Measurements from ENCODE around the gene TSR2.

The TSR2 gene

DNA sequence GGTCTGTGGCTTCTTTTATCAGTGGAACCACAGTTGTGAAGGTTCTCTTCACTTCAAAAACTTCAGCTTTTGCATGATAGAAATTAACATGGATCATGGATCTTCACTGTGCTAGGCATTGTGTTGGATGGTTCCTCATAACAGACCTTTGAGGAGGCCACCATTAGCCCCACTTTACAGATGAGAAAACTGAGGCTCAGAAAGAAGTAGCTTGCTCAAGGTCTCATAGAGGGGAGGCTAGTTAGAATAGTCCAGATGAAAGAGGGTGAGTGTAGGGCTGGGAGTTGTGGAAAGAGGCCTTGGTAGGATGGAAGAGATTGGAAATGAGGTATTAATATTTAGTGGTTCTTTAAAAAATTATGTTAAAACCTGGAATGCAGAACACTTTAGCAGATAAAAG is 2.6 kb downstream of the TSR2 start (continued):
- TF ChIP-seq, protein P1, sequence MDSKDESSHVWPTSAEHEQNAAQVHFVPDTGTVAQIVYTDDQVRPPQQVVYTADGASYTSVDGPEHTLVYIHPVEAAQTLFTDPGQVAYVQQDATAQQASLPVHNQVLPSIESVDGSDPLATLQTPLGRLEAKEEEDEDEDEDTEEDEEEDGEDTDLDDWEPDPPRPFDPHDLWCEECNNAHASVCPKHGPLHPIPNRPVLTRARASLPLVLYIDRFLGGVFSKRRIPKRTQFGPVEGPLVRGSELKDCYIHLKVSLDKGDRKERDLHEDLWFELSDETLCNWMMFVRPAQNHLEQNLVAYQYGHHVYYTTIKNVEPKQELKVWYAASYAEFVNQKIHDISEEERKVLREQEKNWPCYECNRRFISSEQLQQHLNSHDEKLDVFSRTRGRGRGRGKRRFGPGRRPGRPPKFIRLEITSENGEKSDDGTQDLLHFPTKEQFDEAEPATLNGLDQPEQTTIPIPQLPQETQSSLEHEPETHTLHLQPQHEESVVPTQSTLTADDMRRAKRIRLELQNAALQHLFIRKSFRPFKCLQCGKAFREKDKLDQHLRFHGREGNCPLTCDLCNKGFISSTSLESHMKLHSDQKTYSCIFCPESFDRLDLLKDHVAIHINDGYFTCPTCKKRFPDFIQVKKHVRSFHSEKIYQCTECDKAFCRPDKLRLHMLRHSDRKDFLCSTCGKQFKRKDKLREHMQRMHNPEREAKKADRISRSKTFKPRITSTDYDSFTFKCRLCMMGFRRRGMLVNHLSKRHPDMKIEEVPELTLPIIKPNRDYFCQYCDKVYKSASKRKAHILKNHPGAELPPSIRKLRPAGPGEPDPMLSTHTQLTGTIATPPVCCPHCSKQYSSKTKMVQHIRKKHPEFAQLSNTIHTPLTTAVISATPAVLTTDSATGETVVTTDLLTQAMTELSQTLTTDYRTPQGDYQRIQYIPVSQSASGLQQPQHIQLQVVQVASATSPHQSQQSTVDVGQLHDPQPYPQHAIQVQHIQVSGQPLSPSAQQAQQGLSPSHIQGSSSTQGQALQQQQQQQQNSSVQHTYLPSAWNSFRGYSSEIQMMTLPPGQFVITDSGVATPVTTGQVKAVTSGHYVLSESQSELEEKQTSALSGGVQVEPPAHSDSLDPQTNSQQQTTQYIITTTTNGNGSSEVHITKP (tag by site-specific recombination; IDR thresholded peaks at IDR 0.05): no peak
- TF ChIP-seq ZNF529 (tag by site-specific recombination; IDR thresholded peaks at IDR 0.05; ENCODE audit: insufficient replicate concordance) (no peak), ZNF324 (tag by site-specific recombination; IDR thresholded peaks at IDR 0.05) (no peak), ZNF510 (tag by site-specific recombination; IDR thresholded peaks at IDR 0.05; ENCODE audit: insufficient replicate concordance) (no peak), ZNF175 (tag by site-specific recombination; IDR thresholded peaks at IDR 0.05) (no peak), ZNF133 (tag by site-specific recombination; IDR thresholded peaks at IDR 0.05) (no peak)

DNA sequence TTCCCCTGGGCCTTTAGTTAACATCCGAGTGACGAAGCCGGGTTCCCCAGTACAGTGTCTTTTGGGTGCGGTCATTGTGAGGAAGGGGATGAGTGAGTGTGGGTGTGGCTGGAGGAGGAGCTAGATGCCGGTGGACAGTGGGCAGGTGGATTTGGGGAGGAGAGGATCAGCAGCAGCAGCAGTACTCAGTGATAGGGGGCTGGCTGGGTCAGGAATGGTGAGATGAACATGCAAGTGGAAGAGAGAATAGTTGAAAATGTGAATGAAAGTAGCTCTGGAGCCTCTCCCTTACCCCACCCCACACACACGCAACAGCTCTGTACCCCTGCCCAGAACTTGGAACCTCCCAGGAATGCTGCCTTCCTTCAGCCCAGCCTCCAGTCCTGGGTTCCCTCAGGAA is 4.5 kb downstream of the TSR2 start:
- ChIA-PET POLR2A (interaction anchor here (0.5 kb wide), 1 partner anchor 87 kb away, joined by 3 read pairs; the partner anchor contains the start of gene WNK3), CTCF (interaction anchor here (0.6 to 0.7 kb wide), 2 partner anchors 69 to 952 kb away, joined by 3 to 4 read pairs; no protein-coding TSS in a partner anchor)
- H3K27ac ChIP-seq (ENCODE audit: extremely low read depth, low read depth, low read length): no peak overlapping the region
- peaks cover 8 to 71% of the 10 kb centered on the region in 2 experiments; a peak in 2 of 3 replicates for H3K36me3 ChIP-seq (ENCODE audit: control insufficient read depth in 2 of 2, insufficient read depth in 1 of 2, low read length in 2 of 2)
- no peaks in the 10 kb centered on the region for H3K9me3 ChIP-seq (ENCODE audit: control insufficient read depth, insufficient read depth, low read depth, low read length)
- TF ChIP-seq, protein P2, sequence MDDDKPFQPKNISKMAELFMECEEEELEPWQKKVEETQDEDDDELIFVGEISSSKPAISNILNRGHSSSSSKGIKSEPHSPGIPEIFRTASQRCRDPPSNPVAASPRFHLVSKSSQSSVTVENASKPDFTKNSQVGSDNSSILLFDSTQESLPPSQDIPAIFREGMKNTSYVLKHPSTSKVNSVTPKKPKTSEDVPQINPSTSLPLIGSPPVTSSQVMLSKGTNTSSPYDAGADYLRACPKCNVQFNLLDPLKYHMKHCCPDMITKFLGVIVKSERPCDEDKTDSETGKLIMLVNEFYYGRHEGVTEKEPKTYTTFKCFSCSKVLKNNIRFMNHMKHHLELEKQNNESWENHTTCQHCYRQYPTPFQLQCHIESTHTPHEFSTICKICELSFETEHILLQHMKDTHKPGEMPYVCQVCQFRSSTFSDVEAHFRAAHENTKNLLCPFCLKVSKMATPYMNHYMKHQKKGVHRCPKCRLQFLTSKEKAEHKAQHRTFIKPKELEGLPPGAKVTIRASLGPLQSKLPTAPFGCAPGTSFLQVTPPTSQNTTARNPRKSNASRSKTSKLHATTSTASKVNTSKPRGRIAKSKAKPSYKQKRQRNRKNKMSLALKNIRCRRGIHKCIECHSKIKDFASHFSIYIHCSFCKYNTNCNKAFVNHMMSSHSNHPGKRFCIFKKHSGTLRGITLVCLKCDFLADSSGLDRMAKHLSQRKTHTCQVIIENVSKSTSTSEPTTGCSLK (tag by site-specific recombination; IDR thresholded peaks at IDR 0.05): no peak
- TF ChIP-seq KLF1 (tag by site-specific recombination; IDR thresholded peaks at IDR 0.05): peak; percentile 28; the same call in 1 of the 2 replicates
- TF ChIP-seq ZNF138 (tag by site-specific recombination; IDR thresholded peaks at IDR 0.05; ENCODE audit: borderline replicate concordance): no peak
- no peak for TF ChIP-seq ZNF223 (tag by site-specific recombination; IDR thresholded peaks at IDR 0.05)
- TF ChIP-seq, protein P1 (tag by site-specific recombination; IDR thresholded peaks at IDR 0.05): peak; percentile 92
- TF ChIP-seq ZNF621 (tag by site-specific recombination; IDR thresholded peaks at IDR 0.05): no peak
- H3K4me3 ChIP-seq (ENCODE audit: low read depth, low read length): no peak overlapping the region
- H3K4me1 ChIP-seq (ENCODE audit: control insufficient read depth, insufficient read depth, low read length): no peaks in the 10 kb centered on the region

DNA sequence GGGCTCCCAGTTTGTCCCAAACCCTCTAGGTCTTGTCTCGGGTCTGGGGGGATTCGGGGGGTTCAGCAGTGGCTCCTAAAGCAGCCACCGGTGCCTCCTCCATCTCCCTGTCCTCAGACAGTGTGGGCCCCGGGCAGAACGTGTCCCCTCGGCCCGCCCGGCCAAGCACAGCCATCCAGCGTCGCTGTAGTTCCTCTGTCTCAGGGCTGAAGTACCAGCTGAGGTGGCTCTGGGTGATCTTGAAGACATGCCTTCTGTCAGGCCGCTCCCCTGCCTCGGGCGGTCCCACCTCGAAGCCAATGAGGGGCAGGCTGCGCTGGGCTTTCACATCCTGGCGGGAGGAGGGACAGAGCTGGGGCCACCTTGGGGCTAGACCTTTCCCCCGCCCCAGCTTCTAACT is 5.9 kb downstream of the TSR2 start:
- peaks cover 8 to 81% of the 10 kb centered on the region in 2 experiments; a peak in 2 of 3 replicates for H3K36me3 ChIP-seq (ENCODE audit: control insufficient read depth in 2 of 2, insufficient read depth in 1 of 2, low read length in 2 of 2)
- H3K4me3 ChIP-seq (ENCODE audit: low read depth, low read length): no peak overlapping the region
- H3K27ac ChIP-seq (ENCODE audit: extremely low read depth, low read depth, low read length): no peak overlapping the region
- ChIA-PET CTCF (no interaction called here), POLR2A (no interaction called here)
- no peaks in the 10 kb centered on the region for H3K9me3 ChIP-seq (ENCODE audit: control insufficient read depth, insufficient read depth, low read depth, low read length)
- no peaks in the 10 kb centered on the region for H3K4me1 ChIP-seq (ENCODE audit: control insufficient read depth, insufficient read depth, low read length)
- TF ChIP-seq, protein P3, sequence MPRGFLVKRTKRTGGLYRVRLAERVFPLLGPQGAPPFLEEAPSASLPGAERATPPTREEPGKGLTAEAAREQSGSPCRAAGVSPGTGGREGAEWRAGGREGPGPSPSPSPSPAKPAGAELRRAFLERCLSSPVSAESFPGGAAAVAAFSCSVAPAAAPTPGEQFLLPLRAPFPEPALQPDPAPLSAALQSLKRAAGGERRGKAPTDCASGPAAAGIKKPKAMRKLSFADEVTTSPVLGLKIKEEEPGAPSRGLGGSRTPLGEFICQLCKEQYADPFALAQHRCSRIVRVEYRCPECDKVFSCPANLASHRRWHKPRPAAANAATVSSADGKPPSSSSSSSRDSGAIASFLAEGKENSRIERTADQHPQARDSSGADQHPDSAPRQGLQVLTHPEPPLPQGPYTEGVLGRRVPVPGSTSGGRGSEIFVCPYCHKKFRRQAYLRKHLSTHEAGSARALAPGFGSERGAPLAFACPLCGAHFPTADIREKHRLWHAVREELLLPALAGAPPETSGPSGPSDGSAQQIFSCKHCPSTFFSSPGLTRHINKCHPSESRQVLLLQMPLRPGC (tag by site-specific recombination; IDR thresholded peaks at IDR 0.05): no peak
- TF ChIP-seq, protein P4, sequence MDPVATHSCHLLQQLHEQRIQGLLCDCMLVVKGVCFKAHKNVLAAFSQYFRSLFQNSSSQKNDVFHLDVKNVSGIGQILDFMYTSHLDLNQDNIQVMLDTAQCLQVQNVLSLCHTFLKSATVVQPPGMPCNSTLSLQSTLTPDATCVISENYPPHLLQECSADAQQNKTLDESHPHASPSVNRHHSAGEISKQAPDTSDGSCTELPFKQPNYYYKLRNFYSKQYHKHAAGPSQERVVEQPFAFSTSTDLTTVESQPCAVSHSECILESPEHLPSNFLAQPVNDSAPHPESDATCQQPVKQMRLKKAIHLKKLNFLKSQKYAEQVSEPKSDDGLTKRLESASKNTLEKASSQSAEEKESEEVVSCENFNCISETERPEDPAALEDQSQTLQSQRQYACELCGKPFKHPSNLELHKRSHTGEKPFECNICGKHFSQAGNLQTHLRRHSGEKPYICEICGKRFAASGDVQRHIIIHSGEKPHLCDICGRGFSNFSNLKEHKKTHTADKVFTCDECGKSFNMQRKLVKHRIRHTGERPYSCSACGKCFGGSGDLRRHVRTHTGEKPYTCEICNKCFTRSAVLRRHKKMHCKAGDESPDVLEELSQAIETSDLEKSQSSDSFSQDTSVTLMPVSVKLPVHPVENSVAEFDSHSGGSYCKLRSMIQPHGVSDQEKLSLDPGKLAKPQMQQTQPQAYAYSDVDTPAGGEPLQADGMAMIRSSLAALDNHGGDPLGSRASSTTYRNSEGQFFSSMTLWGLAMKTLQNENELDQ (tag by site-specific recombination; IDR thresholded peaks at IDR 0.05; ENCODE audit: low read depth): no peak
- TF ChIP-seq, protein P5, sequence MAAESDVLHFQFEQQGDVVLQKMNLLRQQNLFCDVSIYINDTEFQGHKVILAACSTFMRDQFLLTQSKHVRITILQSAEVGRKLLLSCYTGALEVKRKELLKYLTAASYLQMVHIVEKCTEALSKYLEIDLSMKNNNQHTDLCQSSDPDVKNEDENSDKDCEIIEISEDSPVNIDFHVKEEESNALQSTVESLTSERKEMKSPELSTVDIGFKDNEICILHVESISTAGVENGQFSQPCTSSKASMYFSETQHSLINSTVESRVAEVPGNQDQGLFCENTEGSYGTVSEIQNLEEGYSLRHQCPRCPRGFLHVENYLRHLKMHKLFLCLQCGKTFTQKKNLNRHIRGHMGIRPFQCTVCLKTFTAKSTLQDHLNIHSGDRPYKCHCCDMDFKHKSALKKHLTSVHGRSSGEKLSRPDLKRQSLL (tag by site-specific recombination; IDR thresholded peaks at IDR 0.05): no peak
- TF ChIP-seq SP2 (tag by site-specific recombination; IDR thresholded peaks at IDR 0.05): peak; percentile 12; the same call in 1 of the 2 replicates
- no peak for TF ChIP-seq YY1 (tag by site-specific recombination; IDR thresholded peaks at IDR 0.05)
- TF ChIP-seq ZBTB21 (tag by site-specific recombination; IDR thresholded peaks at IDR 0.05): no peak
- TF ChIP-seq ZNF747 (tag by site-specific recombination; IDR thresholded peaks at IDR 0.05): no peak
